GM19372 (cell line): ENCODE measurements around the gene GPR37L1.

Source experiments
- ATAC-seq: cut with Tn5 transposase; IDR thresholded peaks from one replicate; pipeline ENCODE4 v1.9.1; 2021; ENCODE audit warnings: mild to moderate bottlenecking, low read depth, moderate library complexity; ENCODE audit not compliant: unreplicated experiment

The GPR37L1 gene

GRCh38 chr1:202152399-202152798 is 29.7 kb downstream of the GPR37L1 start:
- no peak for ATAC-seq

DNA sequence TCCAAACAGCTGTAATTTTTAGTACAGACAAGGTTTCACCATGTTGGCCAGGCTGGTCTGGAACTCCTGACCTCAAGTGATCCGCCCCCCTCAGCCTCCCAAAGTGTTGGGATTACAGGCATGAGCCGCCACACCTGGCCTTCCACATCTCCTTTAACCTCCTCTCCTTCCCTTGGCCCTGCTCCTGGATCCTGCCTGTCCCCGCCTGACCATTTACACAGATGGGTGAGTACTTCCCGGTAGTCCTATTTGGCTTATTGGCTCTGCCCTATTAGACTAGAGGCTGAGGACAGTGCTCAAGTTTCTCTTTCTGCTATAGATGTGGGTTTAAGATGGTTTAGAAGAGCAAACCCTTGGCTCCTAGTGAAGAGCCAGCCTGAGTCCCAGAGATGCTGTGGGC is 30.6 kb downstream of the GPR37L1 start:
- ATAC-seq, result no peak

DNA sequence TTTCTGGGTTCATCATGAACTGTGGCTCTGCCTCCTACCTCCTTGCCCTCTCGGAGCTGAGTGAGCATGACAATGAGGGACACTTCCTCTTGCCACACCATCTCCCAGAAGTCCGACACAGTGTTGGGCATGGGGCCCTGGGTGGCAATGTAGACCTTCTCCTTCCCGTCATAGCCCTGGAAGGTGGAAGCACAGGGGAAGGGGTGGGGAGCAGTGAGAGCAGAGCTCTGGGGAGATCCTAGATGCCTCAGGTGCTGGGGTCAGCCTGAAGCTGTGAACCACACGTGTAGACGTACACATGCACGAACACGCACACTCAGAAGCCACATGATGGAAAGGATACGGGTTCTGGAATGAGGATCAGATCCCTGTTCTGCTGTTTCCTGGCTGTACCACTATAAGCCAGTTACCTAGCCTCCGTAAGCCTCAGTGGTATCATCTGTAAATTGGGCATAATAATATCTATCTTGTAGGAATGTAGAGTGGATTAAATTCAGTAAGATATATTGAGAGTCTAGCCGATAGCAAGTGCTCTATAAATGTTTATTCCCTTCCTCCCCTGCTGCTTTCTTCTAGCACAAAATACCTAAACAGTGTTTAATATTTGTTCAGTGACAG is 31.5 kb downstream of the GPR37L1 start:
- no peak for ATAC-seq

DNA sequence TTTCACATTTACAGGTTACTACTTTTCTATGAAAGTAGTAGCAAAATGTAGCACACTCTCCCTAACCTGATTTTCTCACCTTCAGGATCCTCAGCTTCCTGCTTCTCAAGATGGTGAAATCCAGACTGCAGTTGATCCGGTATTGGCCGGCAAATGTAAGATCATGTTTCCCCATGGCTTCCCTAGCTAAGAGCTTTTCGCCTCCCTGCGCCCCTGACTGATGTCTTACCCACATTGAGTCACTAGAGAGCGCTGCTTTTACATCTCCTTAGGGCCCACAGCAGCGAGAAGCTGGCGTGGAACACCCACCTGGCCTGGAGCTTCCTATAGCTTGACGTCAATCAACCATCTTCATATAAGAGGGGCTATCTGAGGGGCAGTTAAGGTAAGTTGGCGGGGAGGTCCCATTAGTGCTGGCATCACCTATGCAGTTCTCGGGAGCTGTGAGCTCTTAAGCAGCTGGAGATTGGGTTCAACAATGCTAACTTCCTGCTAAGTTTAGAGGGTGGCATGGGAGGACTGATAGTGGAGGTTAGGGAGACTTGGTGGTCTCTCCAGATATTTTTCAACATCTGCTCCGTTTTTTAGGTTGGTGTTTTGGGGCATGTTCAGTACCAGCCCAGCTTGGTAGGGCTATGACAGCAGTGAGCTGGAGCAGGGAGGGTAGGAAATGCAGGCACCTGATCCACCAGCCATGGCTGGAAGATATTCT is 32.2 kb downstream of the GPR37L1 start:
- ATAC-seq, result no peak

DNA sequence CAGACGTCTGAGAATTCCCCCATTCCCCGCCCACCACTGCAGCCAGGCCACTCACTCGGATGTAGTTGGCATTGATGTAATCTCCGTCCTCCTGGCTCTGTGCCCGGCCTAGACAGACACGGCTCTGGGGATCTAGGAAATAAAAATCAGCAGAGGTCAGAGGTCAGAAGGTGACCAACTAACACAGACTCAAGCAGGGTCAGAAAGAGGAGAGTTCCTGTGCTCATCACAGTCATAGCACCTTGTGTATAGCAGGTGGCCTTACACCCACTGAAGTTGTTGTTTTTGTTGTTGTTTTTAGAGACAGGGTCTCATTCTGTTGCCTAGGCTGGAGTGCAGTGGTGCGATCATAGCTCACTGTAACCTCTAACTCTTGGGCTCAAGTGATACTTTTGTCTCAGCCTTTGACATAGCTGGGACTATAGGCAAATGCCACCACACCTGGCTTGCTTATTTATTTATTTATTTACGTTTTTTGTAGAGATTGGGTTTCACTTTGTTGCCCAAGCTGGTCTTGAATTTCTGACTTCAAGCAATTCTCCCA is 32.8 kb downstream of the GPR37L1 start:
- ATAC-seq, result no peak

- no peak for ATAC-seq
Observed at GRCh38 chr1:202156590-202156989, 33.9 kb downstream of the GPR37L1 start.

- no peak for ATAC-seq
Observed at GRCh38 chr1:202157945-202158344, 35.2 kb downstream of the GPR37L1 start.

- no peak for ATAC-seq
Observed at GRCh38 chr1:202158810-202159533, 36.3 kb downstream of the GPR37L1 start.

GRCh38 chr1:202159534-202160371 is 37.0 kb downstream of the GPR37L1 start:
- ATAC-seq, result no peak

DNA sequence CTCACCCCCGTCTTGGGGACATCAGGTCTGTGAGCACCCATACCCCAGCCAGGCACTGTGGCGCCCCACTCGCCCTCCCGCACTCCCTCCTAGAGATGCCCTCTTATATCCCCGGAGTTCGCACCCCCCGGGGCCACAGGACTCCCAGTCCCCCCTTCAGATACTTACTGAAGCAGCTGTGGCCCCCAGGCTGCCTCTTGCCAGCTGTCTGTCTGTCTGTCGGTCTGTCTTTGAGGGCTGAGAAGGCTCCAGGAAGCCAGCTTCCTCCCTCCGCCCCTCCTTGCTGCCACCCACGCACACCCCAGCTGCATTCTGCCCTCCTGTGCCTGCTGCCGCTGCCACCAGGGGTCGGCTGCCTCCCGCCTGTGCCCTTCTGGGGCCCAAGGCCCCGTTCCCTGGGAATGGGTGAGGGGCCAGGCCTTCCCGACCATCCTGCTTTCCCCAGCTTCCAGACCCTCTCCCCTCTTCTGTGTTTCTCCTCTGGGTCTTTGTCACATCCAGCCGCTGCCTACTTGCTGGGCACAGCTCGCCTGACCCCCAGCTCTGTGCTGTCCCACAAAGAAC is 37.7 kb downstream of the GPR37L1 start, which contains the start of gene PTPN7:
PTPN7 (minus strand) TSS at position 226 of the 564 bp plus-strand sequence. CDS start 1,200 bp downstream, outside the sequence.
- ATAC-seq, result peak; percentile 45

DNA sequence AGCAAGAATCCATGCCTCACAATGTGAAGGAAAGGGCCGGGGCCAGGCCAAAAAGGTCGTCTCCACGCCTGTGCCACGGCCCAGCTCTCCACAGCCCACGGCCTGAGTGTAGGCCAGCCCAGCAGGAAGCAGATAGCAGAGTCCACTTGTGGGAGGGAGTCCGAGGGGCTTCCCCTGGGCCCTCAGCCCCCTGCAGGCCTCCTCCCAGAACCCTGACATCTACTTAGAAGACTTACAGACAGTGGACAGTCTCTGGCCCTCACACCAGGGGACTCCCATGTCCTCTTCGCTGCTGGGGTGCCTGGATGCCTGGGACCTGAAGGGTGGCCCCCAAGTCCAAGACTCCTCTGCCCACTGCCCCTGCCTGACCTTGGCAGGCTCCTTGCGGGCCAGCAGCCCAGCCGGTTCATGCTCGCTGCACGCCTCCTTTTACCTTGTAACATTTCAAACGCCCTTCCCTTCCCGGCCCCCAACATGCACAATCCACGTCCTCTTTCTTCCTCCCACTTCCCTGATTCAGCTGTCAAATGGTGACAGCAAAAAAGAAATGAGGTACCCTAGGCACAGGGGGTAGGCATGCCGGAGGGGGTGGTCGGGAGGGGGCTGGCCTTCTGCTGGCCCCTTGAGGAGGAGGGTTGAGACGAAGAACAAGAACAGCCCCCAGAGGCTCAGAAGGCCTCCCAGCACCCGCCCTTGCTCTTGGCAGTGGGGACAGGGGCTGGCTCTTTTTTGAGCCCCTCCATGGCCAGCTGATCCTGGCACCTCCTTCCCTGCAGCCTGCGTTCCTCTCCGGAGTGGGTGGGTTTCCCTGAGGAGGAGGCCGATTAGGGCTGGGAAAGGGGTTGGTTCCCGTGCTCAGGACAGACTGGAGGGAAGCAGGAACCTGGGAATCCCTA is 38.7 kb downstream of the GPR37L1 start:
- no peak for ATAC-seq

DNA sequence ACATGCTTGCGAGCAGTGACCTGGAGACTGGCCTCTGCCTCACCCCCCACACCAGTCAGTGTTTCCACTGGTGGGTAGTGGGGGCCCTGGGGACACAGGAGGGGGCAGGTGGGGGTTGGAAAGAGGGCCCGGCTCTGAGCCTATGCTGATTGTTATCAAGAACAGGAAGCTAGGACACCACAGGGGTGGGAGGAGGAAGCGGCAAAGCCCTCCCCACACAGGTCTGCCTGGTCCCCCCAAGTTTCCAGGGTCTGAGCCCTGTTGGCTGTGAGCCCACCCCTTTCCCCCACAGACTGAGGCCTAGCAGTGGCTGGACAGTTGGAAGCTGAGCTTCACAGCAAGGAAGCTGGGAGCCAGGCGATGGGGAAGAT is 39.3 kb downstream of the GPR37L1 start:
- ATAC-seq, result no peak

DNA sequence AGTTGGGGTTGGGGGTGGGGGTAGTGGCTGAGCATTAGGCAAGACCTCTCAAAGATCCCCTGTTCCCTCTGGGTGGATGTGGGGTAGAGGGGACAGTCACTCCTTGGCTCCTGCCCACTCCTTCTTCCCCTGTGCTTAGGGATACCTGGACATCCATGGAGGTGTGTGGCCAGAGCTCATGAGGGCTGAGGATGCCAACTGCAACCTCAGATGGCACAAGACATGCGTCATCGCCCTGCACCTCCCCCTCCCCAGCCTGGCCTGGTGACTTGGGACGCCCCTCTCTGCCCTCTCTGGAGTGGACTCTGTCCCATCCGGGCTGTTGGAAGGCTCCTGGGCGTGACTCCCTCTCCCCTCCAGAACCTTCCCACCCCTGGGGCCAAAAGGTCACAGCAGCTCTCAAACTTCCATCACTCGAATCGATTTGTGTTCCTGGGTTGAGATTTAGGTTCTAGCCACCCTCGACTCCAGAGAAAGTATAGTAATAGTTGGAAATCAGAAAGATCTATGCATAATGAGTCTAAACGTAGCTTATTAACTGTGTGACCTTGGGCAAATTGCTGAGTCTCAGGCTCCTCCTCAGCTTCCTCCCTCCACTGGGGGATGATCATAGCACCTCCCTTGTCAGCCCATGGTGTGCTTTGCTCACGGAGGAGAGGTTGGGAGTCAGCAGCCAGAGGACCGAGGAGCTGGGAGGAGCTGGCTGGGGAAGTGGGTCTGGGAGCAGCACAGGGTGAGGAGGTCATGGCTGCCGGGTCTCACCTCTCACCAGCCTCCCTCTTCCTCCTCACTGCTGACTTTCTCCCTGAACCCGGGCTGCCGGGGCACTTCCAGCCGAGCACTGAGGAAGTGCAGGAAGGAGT is 39.9 kb downstream of the GPR37L1 start:
- ATAC-seq, result no peak

- no peak for ATAC-seq
Observed at GRCh38 chr1:202163281-202164270, 40.9 kb downstream of the GPR37L1 start.

GRCh38 chr1:202164271-202165037 is 41.7 kb downstream of the GPR37L1 start:
- ATAC-seq, result peak; percentile 43

DNA sequence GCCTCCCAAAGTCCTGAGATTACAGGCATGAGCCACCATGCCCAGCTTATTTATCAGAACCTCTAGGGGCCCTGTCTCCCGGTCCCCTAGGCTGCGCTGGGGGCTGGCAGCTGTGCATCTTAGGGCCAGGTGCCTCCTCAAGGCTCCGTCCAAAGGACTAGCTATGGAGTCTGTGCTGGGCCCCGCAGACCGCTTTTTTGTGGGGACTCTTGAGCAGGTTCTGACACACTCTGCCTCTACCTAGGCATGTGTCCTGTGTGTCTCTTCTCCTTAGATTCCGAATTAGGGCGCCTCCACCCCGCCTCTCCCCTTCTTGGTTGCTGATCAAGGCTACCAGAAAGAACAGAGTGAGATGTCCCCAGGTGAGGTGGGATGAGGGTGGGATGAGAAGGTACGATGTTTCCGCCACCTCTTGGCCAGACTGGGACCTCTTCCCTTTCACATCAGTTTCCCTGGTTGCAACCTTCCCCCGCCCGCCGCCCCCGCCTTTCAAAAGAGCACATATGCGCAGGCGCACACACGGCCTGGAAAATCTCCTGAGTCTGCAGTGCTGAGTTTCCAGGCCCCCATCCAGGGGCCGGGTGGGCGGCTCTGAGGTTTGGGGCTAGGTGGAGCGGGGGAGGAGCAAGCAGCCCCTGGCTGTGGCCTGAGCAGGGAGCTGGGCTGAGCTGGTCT is 42.7 kb downstream of the GPR37L1 start:
- no peak for ATAC-seq
